Body of pancreas (tissue), 4 donors: Measurements from ENCODE around the gene DDX42.

Source experiments
- POLR2A ChIP-seq, 3 donors: fragments of 450-650 bp; IDR thresholded peaks; one replicate each; pipeline ENCODE4 v1.6.1; 2016; ENCODE audit warnings: antibody characterized with exemption in 3 of 3, mild to moderate bottlenecking in 2 of 3
- TF ChIP-seq, protein P1 (sequence below), 7 experiments: fragments of 450-650 bp in 4 of 7; fragments of 200-600 bp in 3 of 7; sonication (generic) in 3 of 7; IDR thresholded peaks; one replicate each; pipeline ENCODE4 v1.5.1; 2016 to 2019; ENCODE audit warnings: antibody characterized with exemption in 7 of 7

DNA sequence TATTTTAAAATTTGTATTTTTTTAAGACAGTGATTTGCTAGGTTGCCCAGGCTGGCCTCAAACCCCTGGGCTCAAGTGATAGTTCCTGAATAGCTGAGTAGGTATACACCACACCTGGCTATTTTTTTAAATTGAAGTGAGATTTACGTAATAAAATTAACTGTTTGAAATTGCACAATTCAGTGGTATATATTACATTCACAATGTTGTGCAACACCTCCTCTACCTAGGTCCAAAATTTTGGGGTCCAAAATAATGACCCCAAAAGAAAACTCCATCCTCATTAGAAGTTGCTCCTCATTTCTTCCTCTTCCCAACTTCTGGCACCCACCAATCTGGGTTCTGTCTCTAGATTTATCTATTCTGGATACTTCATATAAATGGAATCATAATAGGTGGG is 71.5 kb downstream of the DDX42 start:
- TF ChIP-seq, protein P1, sequence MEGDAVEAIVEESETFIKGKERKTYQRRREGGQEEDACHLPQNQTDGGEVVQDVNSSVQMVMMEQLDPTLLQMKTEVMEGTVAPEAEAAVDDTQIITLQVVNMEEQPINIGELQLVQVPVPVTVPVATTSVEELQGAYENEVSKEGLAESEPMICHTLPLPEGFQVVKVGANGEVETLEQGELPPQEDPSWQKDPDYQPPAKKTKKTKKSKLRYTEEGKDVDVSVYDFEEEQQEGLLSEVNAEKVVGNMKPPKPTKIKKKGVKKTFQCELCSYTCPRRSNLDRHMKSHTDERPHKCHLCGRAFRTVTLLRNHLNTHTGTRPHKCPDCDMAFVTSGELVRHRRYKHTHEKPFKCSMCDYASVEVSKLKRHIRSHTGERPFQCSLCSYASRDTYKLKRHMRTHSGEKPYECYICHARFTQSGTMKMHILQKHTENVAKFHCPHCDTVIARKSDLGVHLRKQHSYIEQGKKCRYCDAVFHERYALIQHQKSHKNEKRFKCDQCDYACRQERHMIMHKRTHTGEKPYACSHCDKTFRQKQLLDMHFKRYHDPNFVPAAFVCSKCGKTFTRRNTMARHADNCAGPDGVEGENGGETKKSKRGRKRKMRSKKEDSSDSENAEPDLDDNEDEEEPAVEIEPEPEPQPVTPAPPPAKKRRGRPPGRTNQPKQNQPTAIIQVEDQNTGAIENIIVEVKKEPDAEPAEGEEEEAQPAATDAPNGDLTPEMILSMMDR (IDR thresholded peaks at IDR 0.05): no peak
- no peak for TF ChIP-seq POLR2A (IDR thresholded peaks at IDR 0.05)
